Measurements from ENCODE around the gene DNAJC22. TPM values are rescaled to one million over a fixed set of nuclear protein-coding genes. Genes with fewer than 3 reads are reported as not detected.

DNAJC22 gene
- total and polyA plus RNA-seq, 7 donors, result 0.03 to 0.08 TPM; not detected in 5

GRCh38 chr12:49322367-49322707, 24.4 kb upstream of the DNAJC22 start:
- Histone ChIP-seq H3K4me1 (peaks cover 6% of the 10 kb centered on the region), H3K27me3 (ENCODE audit: insufficient read depth in 3 of 3, low read length in 2 of 3) (no peaks in the 10 kb centered on the region), H3K4me3 (peak overlapping the region; percentile 71), H3K36me3 (ENCODE audit: insufficient read depth in 1 of 2, low read depth in 1 of 2) (no peaks in the 10 kb centered on the region), H3K27ac (peak overlapping the region; percentile 32), H3K9me3 (no peaks in the 10 kb centered on the region)
- TF ChIP-seq CTCF (IDR thresholded peaks at IDR 0.05), result no peak
- no peak for ATAC-seq
- intact Hi-C loops (cut with DNase I), result no loop called here
- WGBS, 3 donors, result 40 to 50% (median 40%) methylated on average over 12 of the region's 12 CpGs
- no peak for DNase-seq

- intact Hi-C loops (cut with DNase I), result no loop called here
- Histone ChIP-seq H3K4me1 (peaks cover 6% of the 10 kb centered on the region), H3K36me3 (ENCODE audit: insufficient read depth in 1 of 2, low read depth in 1 of 2) (no peaks in the 10 kb centered on the region), H3K27ac (peak within 1 kb of the TSS; percentile 32), H3K4me3 (peak within 1 kb of the TSS; percentile 71), H3K27me3 (ENCODE audit: insufficient read depth in 3 of 3, low read length in 2 of 3) (no peaks in the 10 kb centered on the region), H3K9me3 (no peaks in the 10 kb centered on the region)
- DNase-seq (peak; percentile 97 to 99), ATAC-seq (peak; percentile 100)
- TF ChIP-seq CTCF (IDR thresholded peaks at IDR 0.05), result no peak
- 0% methylated on average over 64 to 65 of the region's 65 CpGs for WGBS, 3 donors
Measured at GRCh38 chr12:49322708-49323523, 23.8 kb upstream of the DNAJC22 start, which contains the start of gene TROAP. Gene TROAP, plus strand, starts transcription at chr12:49323255. Its CDS starts 354 bp downstream, at chr12:49323609.

- Histone ChIP-seq H3K27me3 (ENCODE audit: insufficient read depth in 3 of 3, low read length in 2 of 3) (no peaks in the 10 kb centered on the region), H3K9me3 (no peaks in the 10 kb centered on the region), H3K4me1 (peaks cover 6% of the 10 kb centered on the region), H3K4me3 (peak overlapping the region; percentile 71), H3K27ac (no peak overlapping the region), H3K36me3 (ENCODE audit: insufficient read depth in 1 of 2, low read depth in 1 of 2) (no peaks in the 10 kb centered on the region)
- TF ChIP-seq CTCF (IDR thresholded peaks at IDR 0.05), result no peak
- 9 to 10% (median 10%) methylated on average over 19 of the region's 19 CpGs for WGBS, 3 donors
- no peak for DNase-seq
- ATAC-seq, result no peak
- intact Hi-C loops (cut with DNase I), result no loop called here
Measured at GRCh38 chr12:49323524-49324097, 23.1 kb upstream of the DNAJC22 start.

GRCh38 chr12:49325606-49326005, 21.1 kb upstream of the DNAJC22 start:
- Histone ChIP-seq H3K4me3 (no peak overlapping the region), H3K36me3 (ENCODE audit: insufficient read depth in 1 of 2, low read depth in 1 of 2) (no peaks in the 10 kb centered on the region), H3K27me3 (ENCODE audit: insufficient read depth in 3 of 3, low read length in 2 of 3) (no peaks in the 10 kb centered on the region), H3K9me3 (no peaks in the 10 kb centered on the region), H3K27ac (no peak overlapping the region), H3K4me1 (peaks cover 6% of the 10 kb centered on the region)
- no peak for TF ChIP-seq CTCF (IDR thresholded peaks at IDR 0.05)
- intact Hi-C loops (cut with DNase I), result no loop called here
- DNase-seq (no peak), ATAC-seq (no peak)
- 88 to 93% (median 89%) methylated on average over 6 of the region's 6 CpGs for WGBS, 3 donors

All from psoas muscle (tissue), 8 donors.